Psoas muscle (tissue), 8 donors: ENCODE results near the gene FGF11. TPM values are rescaled to one million over a fixed set of nuclear protein-coding genes. Genes with fewer than 3 reads are reported as not detected.
A peak's percentile ranks its signal among the peaks of the same experiment; 100 is the strongest.
"Not testable (repeated sequence)": the region's sequence is repeated elsewhere in the genome, so short reads cannot be mapped to it uniquely, and the experiment has no call there.

Experiments
- ATAC-seq, 4 donors: fragments of 200-7000 bp; cut with Tn5 transposase; one replicate each; pipeline ENCODE4 v1.9.1; 2020; ENCODE audit warnings: moderate library complexity in 3 of 4, mild to moderate bottlenecking in 2 of 4
- DNase-seq, 2 donors: peaks; one replicate each; pipeline ENCODE4 v3.0.0-alpha.2; 2020
- H3K27ac ChIP-seq: fragments of 200-600 bp; one replicate; pipeline ENCODE4 v1.8.0; 2022
- H3K27me3 ChIP-seq, 3 donors: fragments of 200-600 bp in 1 of 3; one replicate each; pipeline versions ENCODE4 v1.6.1 to v1.8.0; 2013 to 2022; ENCODE audit warnings: low read length in 2 of 3, mild to moderate bottlenecking in 2 of 3, moderate library complexity in 1 of 3; ENCODE audit not compliant: insufficient read depth in 3 of 3
- H3K36me3 ChIP-seq, 2 donors: fragments of 200-600 bp in 1 of 2; one replicate each; pipeline versions ENCODE4 v1.6.1 to v1.8.0; 2013 to 2022; ENCODE audit warnings: low read depth in 1 of 2, mild to moderate bottlenecking in 1 of 2, moderate library complexity in 1 of 2; ENCODE audit not compliant: insufficient read depth in 1 of 2
- H3K4me1 ChIP-seq: fragments of 200-600 bp; one replicate; pipeline ENCODE4 v1.8.0; 2022
- H3K4me3 ChIP-seq: fragments of 200-600 bp; one replicate; pipeline ENCODE4 v1.8.0; 2022; ENCODE audit warnings: mild to moderate bottlenecking
- H3K9me3 ChIP-seq: fragments of 200-600 bp; one replicate; pipeline ENCODE4 v1.8.0; 2022
- CTCF ChIP-seq: fragments of 200-600 bp; IDR thresholded peaks from one replicate; pipeline ENCODE4 v1.8.0; 2022; ENCODE audit warnings: antibody characterized with exemption
- WGBS, 3 donors: extraction: QIAGEN DNeasy Blood & Tissue Kit; methylation state at CpG; one replicate each; pipeline versions ENCODE4 v1.1.6 to v1.1.7; 2013; 5-methylcytosine and 5-hydroxymethylcytosine counted together
- intact Hi-C, 2 donors: fragments of 100-400 bp; cut with DNase I; formaldehyde crosslinking; loops; one replicate each; pipeline versions ENCODE4 v1.11.0 to v1.14.2; 2022
- polyA plus RNA-seq, 3 donors: library from polyadenylated mRNA; stranded (reverse); fragments of 200-250 nt; gene quantifications; one replicate each; pipeline ENCODE4 v1.2.3, GENCODE V29; 2013
- total RNA-seq, 4 donors: library from RNA; stranded (reverse); fragmentation: NEBNext Ultra II Directional in 2 of 4; extraction: Animal tissue kit (Norgen Biotek cat#: 25700) in 2 of 4; gene quantifications; one replicate each; pipeline versions ENCODE4 v1.2.1 to v1.2.4, GENCODE V29; 2021 to 2023
- donor health status: healthy with polysubstance abuse.
- donor health status: DM: no; HTN: no; CAD: no; lungs with moderate emphysema.
- donor health status: Bipolar disorder and iron deficiency.
- donor health status: healthy.
- donor health status: DM: yes; HTN: yes; CAD: no.
- donor health status: DM: no; HTN: no; CAD: no.
- donor health status: DM: no; HTN: no; CAD: no.
- donor health status: DM: yes; HTN: yes; CAD: no.

Gene FGF11
- total and polyA plus RNA-seq, 7 donors: 2.0 to 21.1 (median 4.4) TPM

- Histone ChIP-seq H3K36me3 (no peaks in the 10 kb centered on the region), H3K4me1 (peaks cover 64% of the 10 kb centered on the region), H3K27ac (peak overlapping the region; percentile 99), H3K4me3 (peak overlapping the region; percentile 97), H3K9me3 (no peaks in the 10 kb centered on the region), H3K27me3 (no peaks in the 10 kb centered on the region)
- TF ChIP-seq CTCF: no peak
- WGBS, 3 donors: 15 to 36% (median 15%) methylated on average over 26 of the region's 26 CpGs
- intact Hi-C loops: loop anchor here (2.0 kb wide), 2 partner anchors 33 to 37 kb away; partner anchors contain the start of gene CHRNB1 (in 1 of the 2)
- ATAC-seq (peak in 2 of 4 donors; percentile 6 to 25), DNase-seq (peak in 1 of 2 donors; percentile 69)
Observed at GRCh38 chr17:7477392-7478275, 38.3 kb downstream of the FGF11 start.

GRCh38 chr17:7478276-7479212, 39.2 kb downstream of the FGF11 start:
- intact Hi-C loops: loop anchor here (2.0 kb wide), 2 partner anchors 34 to 38 kb away; partner anchors contain the start of gene CHRNB1 (in 1 of the 2)
- no peak for TF ChIP-seq CTCF
- DNase-seq (peak; percentile 63 to 79), ATAC-seq (peak; percentile 8 to 20 (median 16))
- peak overlapping the region; percentile 97 for H3K4me3 ChIP-seq
- H3K27me3 ChIP-seq: no peaks in the 10 kb centered on the region
- H3K36me3 ChIP-seq: no peaks in the 10 kb centered on the region
- no peaks in the 10 kb centered on the region for H3K9me3 ChIP-seq
- WGBS, 3 donors: 10 to 21% (median 12%) methylated on average over 34 to 40 of the region's 40 CpGs
- peak overlapping the region; percentile 99 for H3K27ac ChIP-seq
- peaks cover 65% of the 10 kb centered on the region for H3K4me1 ChIP-seq

- intact Hi-C loops: loop anchor here (2.0 to 5.0 kb wide), 5 partner anchors 35 to 743 kb away; partner anchors contain the start of genes CHRNB1 (in 1 of the 2) and FGF11 (in 1 of the 2)
- peak; percentile 72 to 85 for DNase-seq
- WGBS, 3 donors: 0 to 1% (median 1%) methylated on average over 39 to 92 of the region's 92 CpGs
- peak within 1 kb of the TSS; percentile 99 for H3K27ac ChIP-seq
- no peaks in the 10 kb centered on the region for H3K36me3 ChIP-seq
- peaks cover 59% of the 10 kb centered on the region for H3K4me1 ChIP-seq
- H3K4me3 ChIP-seq: peak within 1 kb of the TSS; percentile 97
- TF ChIP-seq CTCF: no peak
- peak; percentile 0 to 8 (median 2) for ATAC-seq
- no peaks in the 10 kb centered on the region for H3K9me3 ChIP-seq
- H3K27me3 ChIP-seq: no peaks in the 10 kb centered on the region
Observed at GRCh38 chr17:7479213-7480088, 40.1 kb downstream of the FGF11 start, which contains the start of gene ZBTB4. TSS of gene ZBTB4 (minus strand) at chr17:7479631. CDS start at chr17:7466801, 12,830 bp downstream.

- intact Hi-C loops: loop anchor here in 1 of 2 donors (2.0 to 5.0 kb wide), 3 partner anchors 41 to 742 kb away; partner anchors contain the start of gene FGF11
- Histone ChIP-seq H3K27ac (peak overlapping the region; percentile 99), H3K36me3 (no peaks in the 10 kb centered on the region), H3K4me3 (peak overlapping the region; percentile 97), H3K9me3 (no peaks in the 10 kb centered on the region), H3K4me1 (peaks cover 55% of the 10 kb centered on the region), H3K27me3 (no peaks in the 10 kb centered on the region)
- TF ChIP-seq CTCF: no peak
- DNase-seq: no peak
- no peak for ATAC-seq
- WGBS, 3 donors: 5 to 7% (median 5%) methylated on average over 8 of the region's 8 CpGs
Observed at GRCh38 chr17:7480089-7480384, 40.7 kb downstream of the FGF11 start.

- not testable (repeated sequence) for DNase-seq, H3K9me3 ChIP-seq, H3K27me3 ChIP-seq, H3K36me3 ChIP-seq, ATAC-seq
- intact Hi-C loops: loop anchor here in 1 of 2 donors (2.0 to 5.0 kb wide), 3 partner anchors 42 to 741 kb away; partner anchors contain the start of gene FGF11
- 83 to 97% (median 86%) methylated on average over 4 of the region's 4 CpGs for WGBS, 3 donors
- H3K27ac ChIP-seq: peak within 1 kb of the TSS; percentile 100
- peaks cover 51% of the 10 kb centered on the region for H3K4me1 ChIP-seq
- H3K4me3 ChIP-seq: peak within 1 kb of the TSS; percentile 97
Observed at GRCh38 chr17:7481275-7481674, 42.0 kb downstream of the FGF11 start, which contains the start of gene SLC35G6. TSS of gene SLC35G6 (plus strand) at chr17:7481446. CDS start at chr17:7481517, 71 bp downstream.
